ENCODE results near the gene SRRM3. TPM values are rescaled to one million over a fixed set of nuclear protein-coding genes. Genes with fewer than 3 reads are reported as not detected.

SRRM3 gene
- total RNA-seq, 1 experiment from 2014 or later = 12.7 TPM

DNA sequence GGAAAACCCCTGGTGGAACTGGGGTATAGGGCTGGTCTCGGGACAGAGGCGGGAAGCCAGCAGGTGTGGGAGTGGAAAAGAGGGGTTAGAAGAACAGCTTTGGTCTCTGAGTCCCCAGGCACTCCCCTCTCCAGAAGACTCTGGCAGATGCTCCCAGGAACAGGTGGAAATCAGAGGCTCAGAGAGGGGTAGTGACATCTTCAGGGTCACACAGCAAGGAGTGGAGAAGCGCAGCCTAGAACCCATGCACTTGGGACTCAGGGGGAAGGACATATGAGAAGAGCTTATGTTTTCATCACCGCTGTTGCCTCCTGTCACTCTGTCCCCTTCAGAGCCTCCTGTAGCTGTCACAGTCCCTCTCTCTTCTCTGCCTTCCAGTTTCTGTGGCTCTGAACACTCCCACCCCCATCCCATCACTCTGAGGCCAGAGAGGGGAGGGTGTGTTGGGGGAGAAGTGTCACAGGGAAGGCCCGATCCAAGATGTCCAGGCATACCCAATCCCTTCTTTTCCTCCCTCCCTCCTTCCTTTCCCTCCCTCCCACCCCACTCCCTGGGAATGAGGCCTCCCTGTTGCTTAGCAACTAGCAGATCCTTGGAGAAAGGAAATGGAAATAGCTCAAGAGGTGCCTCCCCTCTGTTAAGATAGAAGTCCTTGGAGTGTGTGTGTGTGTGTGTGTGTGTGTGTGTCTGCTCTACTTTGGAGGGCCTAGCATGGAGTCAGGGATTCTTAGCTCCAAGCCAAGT is 32.0 kb downstream of the SRRM3 start:
- no peaks in the 10 kb centered on the region for H4K20me1 ChIP-seq (ENCODE audit: insufficient read depth)
- H3K4me2 ChIP-seq (ENCODE audit: low read length) = no peak overlapping the region
- ChIA-PET POLR2A (no interaction called here), RAD21 (ENCODE audit: low non-redundant PET in 1 of 2, low total read pairs in 2 of 2, uncharacterized antibody in 2 of 2, unreplicated experiment in 2 of 2) (no interaction called here), CTCF (interaction anchor here (1.5 kb wide), 1 partner anchor 29 kb away, joined by 3 read pairs; no protein-coding TSS in a partner anchor)
- H3K9me3 ChIP-seq (ENCODE audit: control insufficient read depth in 1 of 2, insufficient read depth in 1 of 2, low read depth in 1 of 2, low read length in 2 of 2) = no peaks in the 10 kb centered on the region
- H3K36me3 ChIP-seq (ENCODE audit: control insufficient read depth in 1 of 2, insufficient read depth in 2 of 2, low read length in 2 of 2) = no peaks in the 10 kb centered on the region
- intact Hi-C loops (cut with micrococcal nuclease) = no loop called here
- no peak overlapping the region for H3K4me3 ChIP-seq (replicated peaks in 1 of 2; ENCODE audit: low read depth in 1 of 2, low read length in 2 of 2)
- ATAC-seq = no peak
- no TSS peak for BruUV-seq (replicated peaks)
- H3K4me1 ChIP-seq (ENCODE audit: control insufficient read depth in 1 of 2, insufficient read depth in 2 of 2, low read length in 2 of 2) = peaks cover 7 to 25% of the 10 kb centered on the region in 2 experiments; a peak in 2 of 4 replicates
- no peak for DNase-seq (ENCODE audit: low read depth, low spot score)
- H3K79me2 ChIP-seq (ENCODE audit: insufficient read depth, low read length) = no peaks in the 10 kb centered on the region
- H3K9ac ChIP-seq (ENCODE audit: low read length) = no peak overlapping the region
- H3K27ac ChIP-seq (ENCODE audit: low read depth, low read length) = no peak overlapping the region
- H2AFZ ChIP-seq (ENCODE audit: low read depth, low read length, poor library complexity, severe bottlenecking) = no peak overlapping the region
- H3K9me2 ChIP-seq (ENCODE audit: insufficient read depth) = no peaks in the 10 kb centered on the region
- no peak for TF ChIP-seq EGR1 (IDR thresholded peaks at IDR 0.05; ENCODE audit: low read depth)
- TF ChIP-seq YY1 (IDR thresholded peaks at IDR 0.05; ENCODE audit: extremely low read depth, insufficient replicate concordance, low read depth, low read length) = no peak
- TF ChIP-seq CBX3 (IDR thresholded peaks at IDR 0.05; ENCODE audit: low read depth) = no peak
- TF ChIP-seq RAD21 (IDR thresholded peaks at IDR 0.05; ENCODE audit: low read depth) = no peak
- TF ChIP-seq ELF1 (IDR thresholded peaks at IDR 0.05; ENCODE audit: borderline replicate concordance, low read depth) = no peak
- no peak for TF ChIP-seq JUND (IDR thresholded peaks at IDR 0.05)
- no peak for TF ChIP-seq ZFX (IDR thresholded peaks at IDR 0.05)
- peaks cover 3% of the 10 kb centered on the region; the same call in 1 of the 2 replicates for H3K27me3 ChIP-seq (ENCODE audit: insufficient read depth, low read length)

DNA sequence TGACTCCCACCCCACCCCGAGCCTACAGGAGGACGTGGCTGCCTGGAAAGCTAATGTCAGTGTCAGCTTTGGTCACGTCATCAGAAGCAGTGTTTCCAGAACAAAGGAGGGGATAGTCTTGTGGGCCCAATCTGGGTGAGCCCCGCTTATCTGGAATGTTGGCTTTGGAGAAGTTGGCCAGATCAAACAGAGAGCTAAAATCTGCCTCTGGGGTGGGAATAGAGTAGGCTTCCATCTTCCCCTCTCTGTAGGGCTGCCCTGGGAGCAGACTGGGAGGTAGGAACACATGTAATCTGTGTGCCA is 32.5 kb downstream of the SRRM3 start:
- Histone ChIP-seq H3K4me2 (ENCODE audit: low read length) (no peak overlapping the region), H3K9ac (ENCODE audit: low read length) (no peak overlapping the region)
- POLR2A ChIA-PET = no interaction called here

More for the DNA sequence above, 32.5 kb downstream of the SRRM3 start:
- no peak for DNase-seq (ENCODE audit: low read depth, low spot score)
- Histone ChIP-seq H3K36me3 (ENCODE audit: control insufficient read depth in 1 of 2, insufficient read depth in 2 of 2, low read length in 2 of 2) (no peaks in the 10 kb centered on the region), H3K9me2 (ENCODE audit: insufficient read depth) (no peaks in the 10 kb centered on the region), H3K4me1 (ENCODE audit: control insufficient read depth in 1 of 2, insufficient read depth in 2 of 2, low read length in 2 of 2) (peaks cover 7 to 25% of the 10 kb centered on the region in 2 experiments; a peak in 2 of 4 replicates), H3K4me3 (replicated peaks in 1 of 2; ENCODE audit: low read depth in 1 of 2, low read length in 2 of 2) (no peak overlapping the region), H2AFZ (ENCODE audit: low read depth, low read length, poor library complexity, severe bottlenecking) (no peak overlapping the region), H3K27me3 (ENCODE audit: insufficient read depth, low read length) (peaks cover 3% of the 10 kb centered on the region; the same call in 1 of the 2 replicates), H3K27ac (ENCODE audit: low read depth, low read length) (no peak overlapping the region; the same call in 1 of the 2 replicates), H4K20me1 (ENCODE audit: insufficient read depth) (no peaks in the 10 kb centered on the region), H3K9me3 (ENCODE audit: control insufficient read depth in 1 of 2, insufficient read depth in 1 of 2, low read depth in 1 of 2, low read length in 2 of 2) (no peaks in the 10 kb centered on the region), H3K79me2 (ENCODE audit: insufficient read depth, low read length) (no peaks in the 10 kb centered on the region)
- ATAC-seq = no peak
- no TSS peak for BruUV-seq (replicated peaks)
- intact Hi-C loops (cut with micrococcal nuclease) = no loop called here
- ChIA-PET CTCF (interaction anchor here (1.5 kb wide), 1 partner anchor 29 kb away, joined by 3 read pairs; no protein-coding TSS in a partner anchor), RAD21 (ENCODE audit: low non-redundant PET in 1 of 2, low total read pairs in 2 of 2, uncharacterized antibody in 2 of 2, unreplicated experiment in 2 of 2) (no interaction called here)
- TF ChIP-seq CBX3 (IDR thresholded peaks at IDR 0.05; ENCODE audit: low read depth) (no peak), POLR2AphosphoS5 (IDR thresholded peaks at IDR 0.05; ENCODE audit: low read depth, low read length) (no peak), ZFX (IDR thresholded peaks at IDR 0.05) (no peak), YY1 (IDR thresholded peaks at IDR 0.05; ENCODE audit: extremely low read depth, insufficient replicate concordance, low read depth, low read length) (no peak)
- TF ChIP-seq, protein P1, sequence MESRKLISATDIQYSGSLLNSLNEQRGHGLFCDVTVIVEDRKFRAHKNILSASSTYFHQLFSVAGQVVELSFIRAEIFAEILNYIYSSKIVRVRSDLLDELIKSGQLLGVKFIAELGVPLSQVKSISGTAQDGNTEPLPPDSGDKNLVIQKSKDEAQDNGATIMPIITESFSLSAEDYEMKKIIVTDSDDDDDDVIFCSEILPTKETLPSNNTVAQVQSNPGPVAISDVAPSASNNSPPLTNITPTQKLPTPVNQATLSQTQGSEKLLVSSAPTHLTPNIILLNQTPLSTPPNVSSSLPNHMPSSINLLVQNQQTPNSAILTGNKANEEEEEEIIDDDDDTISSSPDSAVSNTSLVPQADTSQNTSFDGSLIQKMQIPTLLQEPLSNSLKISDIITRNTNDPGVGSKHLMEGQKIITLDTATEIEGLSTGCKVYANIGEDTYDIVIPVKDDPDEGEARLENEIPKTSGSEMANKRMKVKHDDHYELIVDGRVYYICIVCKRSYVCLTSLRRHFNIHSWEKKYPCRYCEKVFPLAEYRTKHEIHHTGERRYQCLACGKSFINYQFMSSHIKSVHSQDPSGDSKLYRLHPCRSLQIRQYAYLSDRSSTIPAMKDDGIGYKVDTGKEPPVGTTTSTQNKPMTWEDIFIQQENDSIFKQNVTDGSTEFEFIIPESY (IDR thresholded peaks at IDR 0.05; ENCODE audit: extremely low read depth, insufficient replicate concordance, low read length) = no peak

Data from HCT116 (cell line).